Endodermal cell (in vitro differentiated cells): ENCODE measurements around the gene MUC21. TPM values are rescaled to one million over a fixed set of nuclear protein-coding genes. Genes with fewer than 3 reads are reported as not detected.
A peak's percentile ranks its signal among the peaks of the same experiment; 100 is the strongest.

Experiments used
- DNase-seq: peaks from one replicate; pipeline ENCODE4 v3.0.0-alpha.2; 2017
- H3K27ac ChIP-seq: 2 replicates; pipeline ENCODE4 v1.5.1; 2013; ENCODE audit warnings: mild to moderate bottlenecking, low read depth, low read length, moderate library complexity
- H3K27me3 ChIP-seq: 2 replicates; pipeline ENCODE4 v1.6.1; 2013; ENCODE audit warnings: mild to moderate bottlenecking, low read length, moderate library complexity; ENCODE audit not compliant: insufficient read depth, control insufficient read depth, poor library complexity, severe bottlenecking
- H3K36me3 ChIP-seq: 2 replicates; pipeline ENCODE4 v1.7.0; 2013; ENCODE audit warnings: mild to moderate bottlenecking, low read length, moderate library complexity; ENCODE audit not compliant: control insufficient read depth, insufficient read depth
- H3K4me1 ChIP-seq: one replicate; pipeline ENCODE4 v1.7.0; 2013; ENCODE audit warnings: low read length; ENCODE audit not compliant: control insufficient read depth, insufficient read depth
- H3K4me3 ChIP-seq: 2 replicates; pipeline ENCODE4 v1.5.1; 2013; ENCODE audit warnings: mild to moderate bottlenecking, low read length, moderate library complexity
- H3K9ac ChIP-seq: 2 replicates; pipeline ENCODE4 v1.6.1; 2013; ENCODE audit warnings: mild to moderate bottlenecking, low read length, moderate library complexity; ENCODE audit not compliant: poor library complexity, severe bottlenecking; ENCODE audit errors: extremely low read depth
- H3K9me3 ChIP-seq: 2 replicates; pipeline ENCODE4 v1.6.1; 2013; ENCODE audit warnings: mild to moderate bottlenecking, low read length, moderate library complexity; ENCODE audit not compliant: control insufficient read depth
- H3K27ac Mint-ChIP-seq: 2 replicates; pipeline ENCODE4 v1.8.0; 2020; ENCODE audit warnings: mixed read lengths
- H3K27me3 Mint-ChIP-seq: 2 replicates; pipeline ENCODE4 v1.8.0; 2021; ENCODE audit warnings: mild to moderate bottlenecking, mixed read lengths; ENCODE audit not compliant: insufficient read depth
- H3K36me3 Mint-ChIP-seq: 2 replicates; pipeline ENCODE4 v1.8.0; 2020; ENCODE audit warnings: low read depth, mixed read lengths
- H3K4me1 Mint-ChIP-seq: 2 replicates; pipeline ENCODE4 v1.8.0; 2020; ENCODE audit warnings: mixed read lengths
- H3K4me3 Mint-ChIP-seq: 2 replicates; pipeline ENCODE4 v1.8.0; 2020; ENCODE audit warnings: mild to moderate bottlenecking, moderate library complexity, mixed read lengths
- H3K9me3 Mint-ChIP-seq: 2 replicates; pipeline ENCODE4 v1.8.0; 2020; ENCODE audit warnings: mild to moderate bottlenecking, mixed read lengths
- WGBS, 2 experiments: methylation state at CpG; one replicate each; pipeline versions ENCODE4 v1.1.5 to v1.1.7; 2013; ENCODE audit warnings: missing lambda C conversion rate in 2 of 2, mixed read lengths in 1 of 2; ENCODE audit not compliant: insufficient coverage in 1 of 2, insufficient read length in 1 of 2; 5-methylcytosine and 5-hydroxymethylcytosine counted together
- total RNA-seq, 2 donors: library from RNA; stranded (reverse); fragmentation: NEBNext Ultra II Directional in 1 of 2; extraction: Animal tissue kit (Norgen Biotek cat#: 25700) in 1 of 2; gene quantifications; 2 replicates in 1 of 2; 3 replicates in 1 of 2; pipeline ENCODE4 v1.2.1, GENCODE V29; 2021
- TF ChIP-seq, protein P1 (sequence below): fragments of 200-600 bp; sonication (generic); conservative IDR thresholded peaks from 2 replicates; pipeline ENCODE4 v1.5.0; 2021; ENCODE audit warnings: antibody characterized with exemption, mild to moderate bottlenecking

Gene MUC21
- total RNA-seq, 2 donors from 2014 or later, result not detected

DNA sequence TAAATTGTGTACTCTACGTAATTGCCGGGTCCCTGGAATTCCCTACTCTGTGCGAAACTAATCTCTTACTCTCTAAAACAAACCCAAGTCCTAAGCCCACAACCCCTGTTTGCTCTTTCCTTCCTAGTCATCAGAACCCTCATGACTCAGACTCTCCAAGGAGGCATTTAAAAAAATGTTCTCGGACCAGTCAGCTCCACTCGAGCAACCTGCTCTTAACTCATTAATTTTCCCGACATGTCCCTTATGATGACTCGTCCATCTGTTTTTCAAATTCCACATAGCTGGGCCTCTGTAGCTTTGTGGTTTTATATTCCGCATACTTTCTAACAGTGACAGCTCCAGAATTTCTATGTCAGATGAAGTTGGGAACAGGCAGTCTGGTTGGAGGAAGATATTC is 24.2 kb downstream of the MUC21 start:
- H3K4me3 ChIP-seq, result no peak overlapping the region
- no peak for DNase-seq
- Mint-ChIP-seq H3K27me3 (peaks cover 9% of the 10 kb centered on the region), H3K4me3 (no peak overlapping the region), H3K36me3 (no peaks in the 10 kb centered on the region), H3K9me3 (no peaks in the 10 kb centered on the region), H3K27ac (no peak overlapping the region), H3K4me1 (peaks cover 2% of the 10 kb centered on the region)
- 86 to 92% methylated on average over 5 to 8 of the region's 8 CpGs for whole genome bisulfite sequencing, 2 experiments
- H3K27ac ChIP-seq, result no peak overlapping the region
- H3K9ac ChIP-seq, result no peak overlapping the region
- TF ChIP-seq, protein P1, sequence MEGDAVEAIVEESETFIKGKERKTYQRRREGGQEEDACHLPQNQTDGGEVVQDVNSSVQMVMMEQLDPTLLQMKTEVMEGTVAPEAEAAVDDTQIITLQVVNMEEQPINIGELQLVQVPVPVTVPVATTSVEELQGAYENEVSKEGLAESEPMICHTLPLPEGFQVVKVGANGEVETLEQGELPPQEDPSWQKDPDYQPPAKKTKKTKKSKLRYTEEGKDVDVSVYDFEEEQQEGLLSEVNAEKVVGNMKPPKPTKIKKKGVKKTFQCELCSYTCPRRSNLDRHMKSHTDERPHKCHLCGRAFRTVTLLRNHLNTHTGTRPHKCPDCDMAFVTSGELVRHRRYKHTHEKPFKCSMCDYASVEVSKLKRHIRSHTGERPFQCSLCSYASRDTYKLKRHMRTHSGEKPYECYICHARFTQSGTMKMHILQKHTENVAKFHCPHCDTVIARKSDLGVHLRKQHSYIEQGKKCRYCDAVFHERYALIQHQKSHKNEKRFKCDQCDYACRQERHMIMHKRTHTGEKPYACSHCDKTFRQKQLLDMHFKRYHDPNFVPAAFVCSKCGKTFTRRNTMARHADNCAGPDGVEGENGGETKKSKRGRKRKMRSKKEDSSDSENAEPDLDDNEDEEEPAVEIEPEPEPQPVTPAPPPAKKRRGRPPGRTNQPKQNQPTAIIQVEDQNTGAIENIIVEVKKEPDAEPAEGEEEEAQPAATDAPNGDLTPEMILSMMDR, result no peak
- no peaks in the 10 kb centered on the region for H3K27me3 ChIP-seq
- H3K36me3 ChIP-seq, result no peaks in the 10 kb centered on the region
- H3K4me1 ChIP-seq, result no peaks in the 10 kb centered on the region
- H3K9me3 ChIP-seq, result no peaks in the 10 kb centered on the region

DNA sequence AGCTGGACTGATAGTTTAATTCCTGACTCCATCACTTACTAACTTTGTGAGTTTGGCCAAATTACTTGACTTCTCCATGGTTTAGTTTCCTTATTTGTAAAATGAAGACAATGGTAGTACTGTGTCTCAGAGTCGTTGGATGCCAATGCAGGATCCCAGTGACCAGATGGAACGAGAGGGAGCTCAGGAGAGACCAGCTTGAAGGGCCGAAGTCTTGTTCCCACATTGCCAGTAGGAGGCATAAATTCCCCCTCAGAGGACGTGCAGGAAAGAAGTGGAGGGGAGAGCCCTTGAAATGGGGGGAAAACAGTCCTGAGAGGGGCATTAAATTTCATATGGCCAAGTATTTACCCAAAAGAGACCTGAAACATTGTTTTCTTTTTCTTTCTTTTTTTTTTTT is 24.6 kb downstream of the MUC21 start:
- Histone ChIP-seq H3K4me3 (no peak overlapping the region), H3K9me3 (no peaks in the 10 kb centered on the region), H3K27me3 (no peaks in the 10 kb centered on the region), H3K4me1 (no peaks in the 10 kb centered on the region), H3K27ac (no peak overlapping the region), H3K36me3 (no peaks in the 10 kb centered on the region), H3K9ac (no peak overlapping the region)
- no peaks in the 10 kb centered on the region for H3K36me3 Mint-ChIP-seq
- H3K27me3 Mint-ChIP-seq, result peaks cover 10% of the 10 kb centered on the region
- WGBS, 2 experiments, result 69 to 72% methylated on average over 4 of the region's 4 CpGs
- H3K27ac Mint-ChIP-seq, result no peak overlapping the region
- TF ChIP-seq, protein P1, result peak; percentile 57
- peaks cover 2% of the 10 kb centered on the region for H3K4me1 Mint-ChIP-seq
- DNase-seq, result no peak
- H3K4me3 Mint-ChIP-seq, result no peak overlapping the region
- no peaks in the 10 kb centered on the region for H3K9me3 Mint-ChIP-seq

DNA sequence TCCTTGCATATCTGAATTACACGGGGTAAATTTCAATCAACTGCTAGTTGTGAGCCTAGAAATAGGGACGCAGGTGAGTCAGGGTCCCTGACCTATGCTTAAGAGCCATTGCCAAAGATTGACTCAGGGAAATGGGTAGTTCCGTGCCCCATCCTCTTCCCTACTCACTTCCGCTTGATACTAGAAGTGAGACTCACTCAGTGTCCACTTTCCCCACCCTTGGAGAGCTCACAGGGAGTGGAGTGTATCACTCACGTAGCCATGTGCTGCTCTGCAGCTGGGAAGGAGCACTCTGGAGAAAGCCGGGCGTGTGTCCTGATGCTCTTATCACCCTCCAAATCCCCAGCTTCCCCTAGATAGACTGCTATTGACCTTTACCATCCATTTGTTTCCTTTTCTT is 26.2 kb downstream of the MUC21 start:
- no peaks in the 10 kb centered on the region for H3K36me3 Mint-ChIP-seq
- H3K27ac Mint-ChIP-seq, result no peak overlapping the region
- H3K27ac ChIP-seq, result no peak overlapping the region
- peaks cover 10% of the 10 kb centered on the region for H3K27me3 Mint-ChIP-seq
- TF ChIP-seq, protein P1, result no peak
- H3K4me1 Mint-ChIP-seq, result peaks cover 2% of the 10 kb centered on the region
- no peaks in the 10 kb centered on the region for H3K9me3 Mint-ChIP-seq
- no peak overlapping the region for H3K4me3 ChIP-seq
- no peaks in the 10 kb centered on the region for H3K36me3 ChIP-seq
- no peaks in the 10 kb centered on the region for H3K4me1 ChIP-seq
- no peak for DNase-seq
- H3K9me3 ChIP-seq, result no peaks in the 10 kb centered on the region
- H3K4me3 Mint-ChIP-seq, result no peak overlapping the region
- 88 to 89% methylated on average over 6 to 7 of the region's 7 CpGs for WGBS, 2 experiments
- H3K9ac ChIP-seq, result no peak overlapping the region
- H3K27me3 ChIP-seq, result no peaks in the 10 kb centered on the region
